Midbrain (tissue), 1 donor: ENCODE measurements around the gene SFR1.

Experiments used
- DNase-seq: peaks from one replicate; lab custom pipeline; 2025; lab: John Stamatoyannopoulos, UW

Gene SFR1

GRCh38 chr10:104104926-104105325 lies 17.0 kb upstream of the SFR1 start:
- no peak for DNase-seq

GRCh38 chr10:104109908-104110662 lies 11.9 kb upstream of the SFR1 start:
- no peak for DNase-seq

- no peak for DNase-seq
These were observed 8.5 kb upstream of the SFR1 start for GRCh38 chr10:104113376-104113956.

GRCh38 chr10:104117839-104118323 lies 4.1 kb upstream of the SFR1 start:
- DNase-seq: no peak

- no peak for DNase-seq
These were observed 2.0 kb upstream of the SFR1 start for GRCh38 chr10:104119996-104120395.

- no peak for DNase-seq
These were observed 1.5 kb upstream of the SFR1 start for GRCh38 chr10:104120512-104120902.

DNA sequence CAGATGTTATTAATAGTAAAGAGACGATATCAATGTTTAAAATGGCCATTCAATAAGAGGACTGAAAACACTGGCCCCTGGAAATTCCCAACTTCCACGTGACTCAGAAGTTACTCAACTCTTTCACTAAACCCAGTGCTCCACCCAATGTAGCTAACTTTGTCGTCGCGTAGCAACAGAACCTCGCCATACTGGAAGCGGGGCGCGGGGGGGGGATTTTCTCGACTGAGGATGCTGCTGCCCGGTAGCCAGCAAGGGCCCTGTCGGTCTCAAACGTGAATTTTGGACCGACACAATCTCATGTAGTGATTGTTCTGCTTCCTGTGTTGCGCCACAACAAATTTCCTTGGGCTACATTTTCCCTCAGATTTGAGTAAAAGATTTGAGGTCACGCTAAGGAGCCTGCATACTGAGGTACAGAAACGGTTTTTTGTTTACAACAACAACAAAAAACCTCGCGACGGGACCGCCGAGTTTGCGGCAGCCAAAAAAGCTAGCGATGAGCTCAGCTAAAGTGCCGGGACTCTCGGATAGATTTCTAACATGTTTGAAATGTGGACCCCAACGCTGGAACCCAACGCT lies 977 bp upstream of the SFR1 start:
- peak; percentile 61 for DNase-seq

DNA sequence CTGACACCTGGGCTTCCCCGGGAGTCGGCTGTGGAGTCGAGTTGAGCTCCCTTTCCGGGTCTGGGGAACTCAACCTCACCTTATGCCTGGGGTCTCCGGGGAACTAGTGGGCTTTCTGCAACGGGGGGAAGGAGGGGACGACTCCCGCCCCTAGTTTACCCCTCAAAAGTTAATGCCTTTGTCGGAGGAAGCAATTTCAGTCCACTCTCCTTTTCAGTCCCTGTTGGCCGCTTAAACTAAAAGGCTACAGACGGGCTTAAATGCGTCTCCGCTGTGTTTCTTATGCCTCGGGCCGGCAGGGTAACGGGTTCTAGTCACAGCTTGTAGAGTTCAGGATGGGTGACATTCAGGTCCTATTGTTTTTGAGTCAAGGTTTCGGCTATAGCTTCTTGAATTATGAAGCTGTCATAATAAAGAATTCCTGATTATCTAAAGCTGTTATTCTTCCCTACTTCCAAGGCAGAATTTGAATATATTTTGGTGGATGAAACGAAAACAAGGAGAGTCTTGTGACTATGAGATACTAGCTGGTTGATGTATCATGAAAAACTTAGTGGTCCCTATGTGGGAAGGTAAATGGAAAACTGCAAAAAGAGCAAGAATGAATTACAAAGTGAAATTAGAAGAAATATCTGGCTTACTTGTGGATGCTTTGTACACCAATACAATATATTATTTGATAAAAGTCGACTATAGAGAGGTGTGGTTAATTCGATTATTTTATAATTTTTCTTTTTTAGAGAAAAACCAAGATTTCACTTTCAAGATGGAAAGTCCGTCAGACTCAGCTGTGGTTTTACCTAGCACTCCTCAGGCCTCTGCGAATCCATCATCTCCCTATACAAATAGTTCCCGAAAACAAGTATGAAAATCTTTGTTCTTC lies 495 bp downstream of the SFR1 start:
- DNase-seq: no peak

DNA sequence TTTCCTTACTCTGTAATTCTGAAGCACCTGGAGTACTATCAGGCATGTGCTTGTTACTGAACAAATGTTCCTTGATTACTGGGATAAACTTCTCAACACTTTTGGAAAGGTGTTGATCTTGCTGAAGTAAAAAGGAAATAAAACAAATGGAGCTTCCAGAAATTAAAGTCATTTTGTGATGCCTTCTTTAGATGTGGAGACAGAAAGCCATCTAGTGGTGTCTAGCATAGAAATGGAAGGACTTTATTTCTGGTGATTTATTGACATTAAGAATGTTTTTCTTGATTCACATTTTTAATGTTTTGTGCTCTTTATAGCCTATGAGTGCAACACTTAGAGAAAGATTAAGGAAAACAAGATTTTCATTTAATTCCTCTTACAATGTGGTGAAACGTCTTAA lies 1.4 kb downstream of the SFR1 start:
- DNase-seq: peak; percentile 40

DNA sequence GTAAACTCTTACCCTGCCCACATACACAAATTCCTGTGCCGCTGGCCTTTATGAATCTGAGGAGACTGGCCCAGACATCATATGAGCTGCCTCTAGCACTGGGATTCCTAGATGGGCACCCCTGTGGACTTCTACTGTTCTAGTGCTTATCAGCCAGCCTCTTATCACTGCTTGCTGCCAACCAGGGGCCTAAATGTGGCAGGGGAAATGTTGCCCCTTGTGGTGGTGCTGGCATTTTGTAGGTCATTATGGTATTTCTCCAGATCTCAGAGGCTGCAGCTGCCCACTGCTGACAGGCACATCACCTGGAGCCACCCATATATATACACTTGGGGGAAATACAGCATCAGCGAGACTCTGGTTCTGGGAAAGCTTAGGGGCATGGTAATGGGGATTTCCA lies 5.4 kb downstream of the SFR1 start:
- peak; percentile 36 for DNase-seq

GRCh38 chr10:104128214-104128613 lies 6.2 kb downstream of the SFR1 start:
- DNase-seq: no peak

GRCh38 chr10:104130041-104130440 lies 8.1 kb downstream of the SFR1 start:
- no peak for DNase-seq

GRCh38 chr10:104138131-104138530 lies 16.2 kb downstream of the SFR1 start:
- no peak for DNase-seq

DNA sequence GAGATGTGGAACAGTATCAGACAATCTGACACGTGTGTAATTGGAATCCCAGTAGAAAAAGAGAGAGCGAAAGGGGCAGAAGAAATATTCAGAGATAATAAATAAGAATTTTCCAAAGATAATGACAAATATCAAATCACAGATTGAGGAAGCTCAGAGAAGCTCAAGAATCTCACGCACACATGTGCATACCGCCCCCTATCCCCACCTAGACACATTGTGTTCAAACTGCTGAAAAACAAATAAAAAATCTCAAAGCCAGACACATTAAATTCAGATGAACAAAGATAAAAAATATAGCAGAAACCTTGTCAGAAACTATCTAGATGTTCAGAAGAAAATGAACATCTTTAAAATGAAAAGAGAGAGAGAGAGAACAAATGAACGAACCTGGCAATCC lies 17.2 kb downstream of the SFR1 start:
- no peak for DNase-seq

- no peak for DNase-seq
These were observed 20.1 kb downstream of the SFR1 start for GRCh38 chr10:104142081-104142480.

DNA sequence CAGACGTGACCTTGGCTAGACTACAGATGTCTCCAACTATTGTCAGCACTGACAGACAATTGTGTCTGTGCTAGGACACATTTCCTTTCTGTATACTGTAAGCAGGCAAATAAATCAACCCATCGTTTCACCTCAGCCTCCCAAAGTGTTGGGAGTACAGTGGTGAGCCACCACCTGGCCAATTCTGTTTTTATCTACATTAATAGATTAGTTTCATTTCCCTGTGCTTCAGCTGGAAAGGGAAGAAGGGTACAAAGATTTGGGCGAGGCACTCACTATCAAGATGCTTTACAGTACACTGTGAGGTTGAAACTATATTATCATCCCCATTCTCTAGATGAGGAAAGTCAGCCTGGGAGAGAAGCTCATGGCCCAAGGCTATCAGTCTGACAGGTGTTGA lies 21.9 kb downstream of the SFR1 start:
- DNase-seq: no peak

- DNase-seq: no peak
These were observed 23.0 kb downstream of the SFR1 start for GRCh38 chr10:104144931-104145330.

GRCh38 chr10:104146882-104147281 lies 24.9 kb downstream of the SFR1 start:
- DNase-seq: peak; percentile 75

DNA sequence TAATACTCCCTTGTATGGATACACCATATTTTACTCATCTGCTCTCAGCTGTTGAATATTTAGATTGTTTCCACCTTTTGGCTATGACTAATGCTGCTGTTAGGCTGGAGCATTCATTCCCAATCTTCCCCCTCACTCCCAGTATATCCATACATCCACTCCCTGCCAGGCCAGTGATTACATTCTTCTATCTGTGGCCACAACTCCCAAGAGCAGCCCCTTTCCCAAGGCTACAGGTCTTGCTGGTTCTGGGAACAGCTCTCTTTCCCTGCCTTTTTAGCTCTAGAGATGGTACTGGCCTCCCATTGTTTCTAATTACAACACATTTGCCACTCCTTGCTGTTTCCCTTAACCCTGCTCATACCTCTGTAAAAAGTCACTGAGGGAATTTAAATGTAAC lies 28.2 kb downstream of the SFR1 start:
- no peak for DNase-seq

DNA sequence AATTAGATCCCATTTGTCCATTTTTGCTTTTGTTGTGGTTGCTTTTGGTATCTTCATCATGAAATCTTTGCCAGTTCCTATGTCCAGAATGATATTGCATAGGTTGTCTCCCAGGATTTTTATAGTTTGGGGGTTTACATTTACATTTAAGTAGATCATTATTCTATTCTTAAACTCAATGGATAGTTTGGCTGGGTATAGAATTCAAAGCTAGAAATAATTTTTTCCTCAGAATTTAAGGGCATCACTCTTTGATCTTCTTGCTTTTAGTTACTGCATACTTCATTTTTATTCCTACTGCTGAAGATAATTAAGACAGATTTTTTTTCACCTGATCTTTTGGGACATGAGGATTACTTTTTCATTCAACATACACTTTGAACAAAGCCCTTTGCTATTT lies 29.8 kb downstream of the SFR1 start:
- DNase-seq: no peak

DNA sequence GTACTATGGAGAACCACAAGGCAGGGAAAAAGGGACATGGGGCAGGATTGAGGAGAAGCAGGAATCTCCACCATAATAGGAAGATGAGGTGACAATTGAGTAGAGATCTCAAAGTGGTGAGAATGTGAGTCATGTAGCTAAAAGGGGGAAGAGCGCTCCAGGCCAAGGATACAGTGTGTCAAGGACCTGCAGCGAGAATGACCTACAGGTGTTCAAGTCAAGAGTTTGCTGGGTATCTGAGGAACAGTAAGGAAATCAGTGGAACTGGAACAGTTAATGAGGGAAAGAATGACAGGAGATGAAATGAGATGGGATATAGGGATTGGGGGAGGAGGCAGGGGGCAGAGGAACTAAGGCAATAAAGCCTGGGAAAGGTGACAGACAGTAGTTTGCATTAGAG lies 33.6 kb downstream of the SFR1 start:
- DNase-seq: no peak

DNA sequence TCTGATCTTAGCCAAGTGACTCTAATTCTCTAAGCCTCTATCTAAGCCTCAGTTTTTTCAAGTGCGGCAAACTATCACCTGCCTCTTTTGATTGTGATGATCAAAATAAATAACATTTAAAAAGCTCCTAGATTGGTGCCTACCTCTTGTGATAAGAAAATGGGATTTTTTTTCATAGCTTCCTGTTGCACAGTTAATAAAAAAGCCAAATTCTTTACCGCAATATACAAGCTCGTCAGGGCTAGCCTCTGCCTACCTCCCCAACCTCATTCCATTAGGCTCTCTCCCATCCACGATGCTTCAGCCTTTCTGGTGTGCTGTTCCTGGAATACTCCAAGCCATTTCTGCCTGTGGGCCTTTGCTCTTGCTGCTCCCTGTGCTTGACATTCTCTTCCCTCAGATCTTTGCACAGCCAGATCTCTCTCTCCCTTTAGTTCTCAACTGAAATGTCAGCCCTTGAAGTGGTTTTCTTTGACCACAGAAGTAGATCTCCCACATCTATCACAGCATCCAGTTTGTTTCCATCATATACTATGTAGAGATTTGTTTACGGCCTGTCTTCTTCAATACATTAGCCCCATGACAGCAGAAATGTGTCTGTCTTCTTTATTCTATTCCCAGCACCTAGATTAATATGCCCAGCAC lies 48.8 kb downstream of the SFR1 start:
- DNase-seq: no peak
